MV-4-11 (cell line): ENCODE results near the gene ICAM2.

Source experiments
- DNase-seq: peaks from one replicate; lab custom pipeline; 2025; lab: John Stamatoyannopoulos, UW

Gene ICAM2

GRCh38 chr17:63974594-63975192, 45.7 kb downstream of the ICAM2 start:
- DNase-seq, result peak; percentile 11

- no peak for DNase-seq
Observed at GRCh38 chr17:63973930-63974593, 46.4 kb downstream of the ICAM2 start.

- DNase-seq, result no peak
Observed at GRCh38 chr17:63973247-63973646, 47.2 kb downstream of the ICAM2 start.

- no peak for DNase-seq
Observed at GRCh38 chr17:63972796-63973195, 47.6 kb downstream of the ICAM2 start, which contains the start of gene SCN4A. TSS of gene SCN4A (minus strand) at chr17:63972918. CDS start at chr17:63972841, 77 bp downstream.

- no peak for DNase-seq
Observed at GRCh38 chr17:63969278-63969677, 51.2 kb downstream of the ICAM2 start.

GRCh38 chr17:63967953-63968352, 52.5 kb downstream of the ICAM2 start:
- DNase-seq, result peak; percentile 29

GRCh38 chr17:63966646-63967264, 53.7 kb downstream of the ICAM2 start:
- no peak for DNase-seq

GRCh38 chr17:63963123-63963522, 57.3 kb downstream of the ICAM2 start:
- no peak for DNase-seq

- DNase-seq, result no peak
Observed at GRCh38 chr17:63962298-63962744, 58.1 kb downstream of the ICAM2 start.

GRCh38 chr17:63961355-63962212, 58.8 kb downstream of the ICAM2 start:
- DNase-seq, result peak; percentile 82

- no peak for DNase-seq
Observed at GRCh38 chr17:63960430-63960829, 60.0 kb downstream of the ICAM2 start.

GRCh38 chr17:63960006-63960405, 60.4 kb downstream of the ICAM2 start:
- no peak for DNase-seq

GRCh38 chr17:63956296-63956920, 64.0 kb downstream of the ICAM2 start:
- DNase-seq, result no peak

- no peak for DNase-seq
Observed at GRCh38 chr17:63955791-63956190, 64.6 kb downstream of the ICAM2 start.

GRCh38 chr17:63955232-63955631, 65.2 kb downstream of the ICAM2 start:
- DNase-seq, result no peak

GRCh38 chr17:63954402-63955063, 65.9 kb downstream of the ICAM2 start:
- no peak for DNase-seq
